ENCODE measurements around the gene KIF13A.
A peak's percentile ranks its signal among the peaks of the same experiment; 100 is the strongest.
"Not testable (repeated sequence)": the region's sequence is repeated elsewhere in the genome, so short reads cannot be mapped to it uniquely, and the experiment has no call there.

The KIF13A gene

GRCh38 chr6:18019539-18020534 lies 32.4 kb upstream of the KIF13A start:
- no peak for DNase-seq
- H3K4me3 Mint-ChIP-seq: no peak overlapping the region
- H3K36me3 Mint-ChIP-seq: no peaks in the 10 kb centered on the region
- ATAC-seq (replicated peaks): no peak
- no peak overlapping the region for H3K27ac Mint-ChIP-seq
- H3K27me3 Mint-ChIP-seq: peaks cover 5 to 10% of the 10 kb centered on the region in 2 donors
- peaks cover 4 to 5% of the 10 kb centered on the region in 2 donors for H3K9me3 Mint-ChIP-seq
- H3K4me1 Mint-ChIP-seq: no peaks in the 10 kb centered on the region

GRCh38 chr6:18019133-18019532 lies 31.7 kb upstream of the KIF13A start:
- not testable (repeated sequence) for DNase-seq; H3K27ac Mint-ChIP-seq; H3K4me3 Mint-ChIP-seq; H3K9me3 Mint-ChIP-seq; ATAC-seq (replicated peaks); H3K4me1 Mint-ChIP-seq; H3K27me3 Mint-ChIP-seq; H3K36me3 Mint-ChIP-seq

- no peak overlapping the region for H3K27ac Mint-ChIP-seq
- DNase-seq (no peak), ATAC-seq (replicated peaks) (no peak)
- no peaks in the 10 kb centered on the region for H3K4me1 Mint-ChIP-seq
- peaks cover 4 to 5% of the 10 kb centered on the region in 2 donors for H3K9me3 Mint-ChIP-seq
- H3K27me3 Mint-ChIP-seq: peaks cover 5 to 10% of the 10 kb centered on the region in 2 donors
- no peak overlapping the region for H3K4me3 Mint-ChIP-seq
- no peaks in the 10 kb centered on the region for H3K36me3 Mint-ChIP-seq
Observed at GRCh38 chr6:18016698-18017097, 29.3 kb upstream of the KIF13A start.

- no peak for DNase-seq
- H3K4me1 Mint-ChIP-seq: no peaks in the 10 kb centered on the region
- peaks cover 5 to 10% of the 10 kb centered on the region in 2 donors for H3K27me3 Mint-ChIP-seq
- H3K27ac Mint-ChIP-seq: no peak overlapping the region
- H3K36me3 Mint-ChIP-seq: no peaks in the 10 kb centered on the region
- peaks cover 4 to 5% of the 10 kb centered on the region in 2 donors for H3K9me3 Mint-ChIP-seq
- no peak for ATAC-seq (replicated peaks)
- H3K4me3 Mint-ChIP-seq: no peak overlapping the region
Observed at GRCh38 chr6:18016133-18016532, 28.7 kb upstream of the KIF13A start.

GRCh38 chr6:18011287-18011686 lies 23.9 kb upstream of the KIF13A start:
- no peaks in the 10 kb centered on the region for H3K36me3 Mint-ChIP-seq
- no peak for DNase-seq
- H3K27ac Mint-ChIP-seq: no peak overlapping the region
- no peaks in the 10 kb centered on the region for H3K9me3 Mint-ChIP-seq
- H3K4me3 Mint-ChIP-seq: no peak overlapping the region
- ATAC-seq (replicated peaks): no peak
- H3K4me1 Mint-ChIP-seq: no peaks in the 10 kb centered on the region
- H3K27me3 Mint-ChIP-seq: peaks cover 0 to 6% of the 10 kb centered on the region in 2 donors

GRCh38 chr6:18010540-18010939 lies 23.1 kb upstream of the KIF13A start:
- H3K4me3 Mint-ChIP-seq; H3K9me3 Mint-ChIP-seq; DNase-seq; H3K27ac Mint-ChIP-seq; ATAC-seq (replicated peaks); H3K4me1 Mint-ChIP-seq; H3K36me3 Mint-ChIP-seq; H3K27me3 Mint-ChIP-seq: not testable (repeated sequence)

GRCh38 chr6:18004256-18004985 lies 17.0 kb upstream of the KIF13A start:
- Mint-ChIP-seq H3K27ac (no peak overlapping the region), H3K9me3 (no peaks in the 10 kb centered on the region), H3K4me1 (no peaks in the 10 kb centered on the region), H3K4me3 (no peak overlapping the region), H3K27me3 (peaks cover 0 to 5% of the 10 kb centered on the region in 2 donors), H3K36me3 (no peaks in the 10 kb centered on the region)
- no peak for DNase-seq
- ATAC-seq (replicated peaks): no peak

GRCh38 chr6:17999425-17999824 lies 12.0 kb upstream of the KIF13A start:
- ATAC-seq (replicated peaks) (no peak), DNase-seq (no peak)
- H3K27ac Mint-ChIP-seq: no peak overlapping the region
- no peak overlapping the region for H3K4me3 Mint-ChIP-seq
- peaks cover 30 to 34% of the 10 kb centered on the region in 2 donors for H3K27me3 Mint-ChIP-seq
- H3K36me3 Mint-ChIP-seq: no peaks in the 10 kb centered on the region
- no peaks in the 10 kb centered on the region for H3K9me3 Mint-ChIP-seq
- H3K4me1 Mint-ChIP-seq: peaks cover 0 to 3% of the 10 kb centered on the region in 2 donors

- Mint-ChIP-seq H3K4me3 (no peak overlapping the region), H3K27me3 (peaks cover 30 to 34% of the 10 kb centered on the region in 2 donors), H3K36me3 (no peaks in the 10 kb centered on the region), H3K9me3 (no peaks in the 10 kb centered on the region), H3K4me1 (peaks cover 4 to 5% of the 10 kb centered on the region in 2 donors), H3K27ac (no peak overlapping the region)
- DNase-seq (no peak), ATAC-seq (replicated peaks) (no peak)
Observed at GRCh38 chr6:17998442-17998841, 11.0 kb upstream of the KIF13A start.

GRCh38 chr6:17998003-17998402 lies 10.6 kb upstream of the KIF13A start:
- ATAC-seq (replicated peaks) (no peak), DNase-seq (no peak)
- H3K4me3 Mint-ChIP-seq: no peak overlapping the region
- peaks cover 30 to 34% of the 10 kb centered on the region in 2 donors for H3K27me3 Mint-ChIP-seq
- H3K4me1 Mint-ChIP-seq: peaks cover 4 to 9% of the 10 kb centered on the region in 2 donors
- no peaks in the 10 kb centered on the region for H3K36me3 Mint-ChIP-seq
- H3K27ac Mint-ChIP-seq: no peak overlapping the region
- no peaks in the 10 kb centered on the region for H3K9me3 Mint-ChIP-seq

GRCh38 chr6:17995414-17995813 lies 8.0 kb upstream of the KIF13A start:
- H3K27me3 Mint-ChIP-seq: peaks cover 42 to 44% of the 10 kb centered on the region in 2 donors
- H3K4me1 Mint-ChIP-seq: peaks cover 7 to 10% of the 10 kb centered on the region in 2 donors
- H3K27ac Mint-ChIP-seq: no peak overlapping the region
- H3K36me3 Mint-ChIP-seq: no peaks in the 10 kb centered on the region
- ATAC-seq (replicated peaks) (no peak), DNase-seq (no peak)
- H3K9me3 Mint-ChIP-seq: no peaks in the 10 kb centered on the region
- H3K4me3 Mint-ChIP-seq: no peak overlapping the region

GRCh38 chr6:17994019-17994418 lies 6.6 kb upstream of the KIF13A start:
- Mint-ChIP-seq H3K27me3 (peaks cover 39 to 42% of the 10 kb centered on the region in 2 donors), H3K27ac (no peak overlapping the region), H3K36me3 (no peaks in the 10 kb centered on the region), H3K9me3 (no peaks in the 10 kb centered on the region), H3K4me3 (no peak overlapping the region), H3K4me1 (peaks cover 7 to 10% of the 10 kb centered on the region in 2 donors)
- ATAC-seq (replicated peaks) (no peak), DNase-seq (no peak)

- peak overlapping the region; percentile 88 to 89 for H3K4me3 Mint-ChIP-seq
- peaks cover 18 to 34% of the 10 kb centered on the region in 2 donors for H3K4me1 Mint-ChIP-seq
- H3K9me3 Mint-ChIP-seq: no peaks in the 10 kb centered on the region
- peaks cover 0 to 3% of the 10 kb centered on the region in 2 donors for H3K36me3 Mint-ChIP-seq
- DNase-seq (no peak), ATAC-seq (replicated peaks) (no peak)
- H3K27me3 Mint-ChIP-seq: peaks cover 10 to 17% of the 10 kb centered on the region in 2 donors
- H3K27ac Mint-ChIP-seq: peak overlapping the region; percentile 14
Observed at GRCh38 chr6:17988422-17988944, 1.0 kb upstream of the KIF13A start.

- Mint-ChIP-seq H3K27me3 (peaks cover 10 to 17% of the 10 kb centered on the region in 2 donors), H3K9me3 (no peaks in the 10 kb centered on the region)
Observed at GRCh38 chr6:17987697-17988421, 424 bp upstream of the KIF13A start.

More at GRCh38 chr6:17987697-17988421, 424 bp upstream of the KIF13A start:
- Mint-ChIP-seq H3K4me3 (peak overlapping the region; percentile 88 to 89), H3K36me3 (peaks cover 0 to 3% of the 10 kb centered on the region in 2 donors), H3K4me1 (peaks cover 18 to 30% of the 10 kb centered on the region in 2 donors), H3K27ac (peak overlapping the region; percentile 14)
- peak; percentile 82 to 85 for ATAC-seq (replicated peaks)
- peak; percentile 66 for DNase-seq
